Liver (tissue), 9 donors: ENCODE results near the gene CDPF1. TPM values are rescaled to one million over a fixed set of nuclear protein-coding genes. Genes with fewer than 3 reads are reported as not detected.
A peak's percentile ranks its signal among the peaks of the same experiment; 100 is the strongest.

ENCODE experiments used
- DNase-seq: peaks from one replicate; pipeline ENCODE4 v3.0.0-alpha.2; 2017; ENCODE audit warnings: low spot score
- H3K27ac ChIP-seq, 2 donors: one replicate each; pipeline ENCODE4 v1.7.0; 2013; ENCODE audit warnings: inconsistent platforms in 2 of 2, low read length in 2 of 2, control low read depth in 1 of 2, low read depth in 1 of 2, mild to moderate bottlenecking in 1 of 2
- H3K27me3 ChIP-seq, 4 donors: one replicate each; pipeline versions ENCODE4 v1.6.1 to v1.7.0; 2013; ENCODE audit warnings: low read length in 3 of 4, inconsistent platforms in 1 of 4, mild to moderate bottlenecking in 1 of 4, moderate library complexity in 1 of 4; ENCODE audit not compliant: control insufficient read depth in 4 of 4, insufficient read depth in 4 of 4
- H3K36me3 ChIP-seq, 4 donors: one replicate each; pipeline versions ENCODE4 v1.6.1 to v1.7.0; 2013; ENCODE audit warnings: low read length in 3 of 4, mild to moderate bottlenecking in 3 of 4, low read depth in 1 of 4, moderate library complexity in 1 of 4; ENCODE audit not compliant: control insufficient read depth in 4 of 4, insufficient read depth in 3 of 4
- H3K4me1 ChIP-seq, 4 donors: one replicate each; pipeline versions ENCODE4 v1.6.1 to v1.7.0; 2013; ENCODE audit warnings: low read length in 3 of 4, mild to moderate bottlenecking in 3 of 4, moderate library complexity in 1 of 4; ENCODE audit not compliant: control insufficient read depth in 4 of 4, insufficient read depth in 4 of 4
- H3K4me3 ChIP-seq, 3 donors: one replicate each; pipeline versions ENCODE4 v1.6.1 to v1.7.0; 2013; ENCODE audit warnings: low read length in 3 of 3, control low read depth in 1 of 3, low read depth in 1 of 3, mild to moderate bottlenecking in 1 of 3
- H3K9ac ChIP-seq, 2 donors: one replicate each; pipeline ENCODE4 v1.7.0; 2013; ENCODE audit warnings: low read length in 2 of 2, mild to moderate bottlenecking in 2 of 2, moderate library complexity in 2 of 2, control low read depth in 1 of 2, low read depth in 1 of 2
- H3K9me3 ChIP-seq, 4 donors: one replicate each; pipeline versions ENCODE4 v1.6.1 to v1.7.0; 2013; ENCODE audit warnings: low read length in 3 of 4; ENCODE audit not compliant: control insufficient read depth in 4 of 4
- EGR1 ChIP-seq, 2 donors: IDR thresholded peaks; 2 replicates each; pipeline ENCODE4 v1.6.1; 2016 to 2018; ENCODE audit warnings: antibody characterized with exemption in 2 of 2, low read depth in 2 of 2
- FOXA1 ChIP-seq: IDR thresholded peaks from 2 replicates; pipeline ENCODE4 v1.6.1; 2016; ENCODE audit warnings: antibody characterized with exemption
- FOXA2 ChIP-seq: IDR thresholded peaks from 2 replicates; pipeline ENCODE4 v1.6.1; 2016; ENCODE audit warnings: antibody characterized with exemption
- GABPA ChIP-seq, 2 donors: IDR thresholded peaks in 1 of 2; conservative IDR thresholded peaks in 1 of 2; 2 replicates each; pipeline ENCODE4 v1.6.1; 2016; ENCODE audit warnings: antibody characterized with exemption in 2 of 2, mild to moderate bottlenecking in 1 of 2, moderate library complexity in 1 of 2
- HNF4A ChIP-seq, 2 donors: conservative IDR thresholded peaks; 2 replicates each; pipeline ENCODE4 v1.6.1; 2016; ENCODE audit warnings: antibody characterized with exemption in 2 of 2, mild to moderate bottlenecking in 2 of 2
- HNF4G ChIP-seq: IDR thresholded peaks from 2 replicates; pipeline ENCODE4 v1.6.1; 2016; ENCODE audit warnings: antibody characterized with exemption
- JUND ChIP-seq, 2 donors: IDR thresholded peaks; 2 replicates each; pipeline ENCODE4 v1.6.1; 2016; ENCODE audit warnings: antibody characterized with exemption in 2 of 2
- NR2F2 ChIP-seq: IDR thresholded peaks from 2 replicates; pipeline ENCODE4 v1.6.1; 2016; ENCODE audit warnings: antibody characterized with exemption
- RAD21 ChIP-seq, 2 donors: IDR thresholded peaks; 2 replicates each; pipeline ENCODE4 v1.6.1; 2016; ENCODE audit warnings: antibody characterized with exemption in 2 of 2, mild to moderate bottlenecking in 2 of 2
- RXRA ChIP-seq, 2 donors: IDR thresholded peaks; 2 replicates each; pipeline ENCODE4 v1.6.1; 2017 to 2018; ENCODE audit warnings: antibody characterized with exemption in 2 of 2, mild to moderate bottlenecking in 1 of 2
- SP1 ChIP-seq: IDR thresholded peaks from 2 replicates; pipeline ENCODE4 v1.6.1; 2018; ENCODE audit warnings: antibody characterized with exemption, mild to moderate bottlenecking
- TAF1 ChIP-seq: conservative IDR thresholded peaks from 2 replicates; pipeline ENCODE4 v1.6.1; 2016; ENCODE audit warnings: antibody characterized with exemption, mild to moderate bottlenecking
- YY1 ChIP-seq: IDR thresholded peaks from 2 replicates; pipeline ENCODE4 v1.6.1; 2016; ENCODE audit warnings: antibody characterized with exemption, mild to moderate bottlenecking
- WGBS: extraction: QIAGEN DNeasy Blood & Tissue Kit; methylation state at CpG from one replicate; pipeline ENCODE4 v1.1.7; 2013; 5-methylcytosine and 5-hydroxymethylcytosine counted together
- polyA plus RNA-seq, 2 donors: library from polyadenylated mRNA; stranded (reverse) in 1 of 2; unstranded in 1 of 2; fragments of 200-250 nt in 1 of 2; fragments of >200 nt in 1 of 2; fragmentation: Nextera tagmentation in 1 of 2; extraction: Ambion mirVana in 1 of 2; gene quantifications; one replicate each; pipeline versions ENCODE4 v1.2.1 to v1.2.3, GENCODE V29; 2013 to 2015
- total RNA-seq, 2 donors: library from RNA; depleted of rRNA; stranded (reverse); fragments of >200 nt; gene quantifications; one replicate each; pipeline ENCODE4 v1.2.3, GENCODE V29; 2014
- TF ChIP-seq, protein P1 (sequence below): IDR thresholded peaks from 2 replicates; pipeline ENCODE4 v1.6.1; 2016; ENCODE audit warnings: antibody characterized with exemption, mild to moderate bottlenecking
- TF ChIP-seq, protein P2 (sequence below): fragments of 150-350 bp; IDR thresholded peaks from 2 replicates; pipeline ENCODE4 v1.5.1; 2017; ENCODE audit warnings: improper control_type of control experiment, low read depth, low read length; ENCODE audit not compliant: missing input control
- TF ChIP-seq, protein P3 (sequence below): IDR thresholded peaks from 2 replicates; pipeline ENCODE4 v1.6.1; 2016; ENCODE audit warnings: antibody characterized with exemption
- TF ChIP-seq, protein P4 (sequence below): IDR thresholded peaks from 2 replicates; pipeline ENCODE4 v1.6.1; 2016; ENCODE audit warnings: antibody characterized with exemption
- TF ChIP-seq, protein P5 (sequence below): IDR thresholded peaks from 2 replicates; pipeline ENCODE4 v1.6.1; 2016; ENCODE audit warnings: antibody characterized with exemption
- donor health status: healthy.
- donor health status: healthy.
- donor health status: healthy.
- donor health status: healthy.
- donor health status: healthy.

The CDPF1 gene
- total and polyA plus RNA-seq, 4 donors, result 3.9 to 6.6 (median 5.3) TPM

DNA sequence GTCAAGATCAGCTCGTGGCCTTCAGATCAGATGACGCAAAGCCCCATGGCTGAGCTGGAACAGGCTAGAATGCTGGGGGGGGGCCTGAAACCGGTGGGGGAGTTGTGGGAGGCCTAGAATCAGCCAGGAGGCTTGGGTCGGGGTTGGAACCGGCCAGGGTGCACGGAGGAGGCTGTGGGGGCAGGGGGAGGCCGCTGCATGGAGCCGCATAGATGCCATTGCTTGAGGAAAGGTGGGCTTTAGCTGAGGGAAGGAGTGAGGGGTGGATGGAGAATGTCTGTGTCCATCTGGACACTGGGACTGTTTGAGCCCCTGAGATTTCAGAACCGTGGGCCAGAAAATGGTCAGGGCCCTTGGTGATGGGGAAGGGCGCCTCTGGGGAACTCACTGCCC lies 25.2 kb downstream of the CDPF1 start:
- Histone ChIP-seq H3K9ac (no peak overlapping the region), H3K4me1 (peaks cover 0 to 5% (median under 1%) of the 10 kb centered on the region in 4 donors), H3K27me3 (no peaks in the 10 kb centered on the region), H3K27ac (no peak overlapping the region), H3K4me3 (no peak overlapping the region), H3K9me3 (no peaks in the 10 kb centered on the region), H3K36me3 (peaks cover 16 to 34% (median 30%) of the 10 kb centered on the region in 4 donors)
- TF ChIP-seq, protein P1, sequence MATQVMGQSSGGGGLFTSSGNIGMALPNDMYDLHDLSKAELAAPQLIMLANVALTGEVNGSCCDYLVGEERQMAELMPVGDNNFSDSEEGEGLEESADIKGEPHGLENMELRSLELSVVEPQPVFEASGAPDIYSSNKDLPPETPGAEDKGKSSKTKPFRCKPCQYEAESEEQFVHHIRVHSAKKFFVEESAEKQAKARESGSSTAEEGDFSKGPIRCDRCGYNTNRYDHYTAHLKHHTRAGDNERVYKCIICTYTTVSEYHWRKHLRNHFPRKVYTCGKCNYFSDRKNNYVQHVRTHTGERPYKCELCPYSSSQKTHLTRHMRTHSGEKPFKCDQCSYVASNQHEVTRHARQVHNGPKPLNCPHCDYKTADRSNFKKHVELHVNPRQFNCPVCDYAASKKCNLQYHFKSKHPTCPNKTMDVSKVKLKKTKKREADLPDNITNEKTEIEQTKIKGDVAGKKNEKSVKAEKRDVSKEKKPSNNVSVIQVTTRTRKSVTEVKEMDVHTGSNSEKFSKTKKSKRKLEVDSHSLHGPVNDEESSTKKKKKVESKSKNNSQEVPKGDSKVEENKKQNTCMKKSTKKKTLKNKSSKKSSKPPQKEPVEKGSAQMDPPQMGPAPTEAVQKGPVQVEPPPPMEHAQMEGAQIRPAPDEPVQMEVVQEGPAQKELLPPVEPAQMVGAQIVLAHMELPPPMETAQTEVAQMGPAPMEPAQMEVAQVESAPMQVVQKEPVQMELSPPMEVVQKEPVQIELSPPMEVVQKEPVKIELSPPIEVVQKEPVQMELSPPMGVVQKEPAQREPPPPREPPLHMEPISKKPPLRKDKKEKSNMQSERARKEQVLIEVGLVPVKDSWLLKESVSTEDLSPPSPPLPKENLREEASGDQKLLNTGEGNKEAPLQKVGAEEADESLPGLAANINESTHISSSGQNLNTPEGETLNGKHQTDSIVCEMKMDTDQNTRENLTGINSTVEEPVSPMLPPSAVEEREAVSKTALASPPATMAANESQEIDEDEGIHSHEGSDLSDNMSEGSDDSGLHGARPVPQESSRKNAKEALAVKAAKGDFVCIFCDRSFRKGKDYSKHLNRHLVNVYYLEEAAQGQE, result no peak
- TF ChIP-seq, protein P2, sequence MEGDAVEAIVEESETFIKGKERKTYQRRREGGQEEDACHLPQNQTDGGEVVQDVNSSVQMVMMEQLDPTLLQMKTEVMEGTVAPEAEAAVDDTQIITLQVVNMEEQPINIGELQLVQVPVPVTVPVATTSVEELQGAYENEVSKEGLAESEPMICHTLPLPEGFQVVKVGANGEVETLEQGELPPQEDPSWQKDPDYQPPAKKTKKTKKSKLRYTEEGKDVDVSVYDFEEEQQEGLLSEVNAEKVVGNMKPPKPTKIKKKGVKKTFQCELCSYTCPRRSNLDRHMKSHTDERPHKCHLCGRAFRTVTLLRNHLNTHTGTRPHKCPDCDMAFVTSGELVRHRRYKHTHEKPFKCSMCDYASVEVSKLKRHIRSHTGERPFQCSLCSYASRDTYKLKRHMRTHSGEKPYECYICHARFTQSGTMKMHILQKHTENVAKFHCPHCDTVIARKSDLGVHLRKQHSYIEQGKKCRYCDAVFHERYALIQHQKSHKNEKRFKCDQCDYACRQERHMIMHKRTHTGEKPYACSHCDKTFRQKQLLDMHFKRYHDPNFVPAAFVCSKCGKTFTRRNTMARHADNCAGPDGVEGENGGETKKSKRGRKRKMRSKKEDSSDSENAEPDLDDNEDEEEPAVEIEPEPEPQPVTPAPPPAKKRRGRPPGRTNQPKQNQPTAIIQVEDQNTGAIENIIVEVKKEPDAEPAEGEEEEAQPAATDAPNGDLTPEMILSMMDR, result no peak
- TF ChIP-seq YY1 (no peak), JUND (IDR thresholded peaks at IDR 0.05) (no peak), NR2F2 (no peak), FOXA2 (no peak), GABPA (IDR thresholded peaks at IDR 0.05 in 1 of 2, conservative IDR thresholded peaks at IDR 0.05 in 1 of 2) (no peak), HNF4A (conservative IDR thresholded peaks at IDR 0.05) (no peak), FOXA1 (no peak), EGR1 (IDR thresholded peaks at IDR 0.05; ENCODE audit: low read depth in 2 of 2) (no peak), TAF1 (no peak), HNF4G (no peak), SP1 (no peak), RAD21 (IDR thresholded peaks at IDR 0.05) (no peak)
- TF ChIP-seq, protein P3, sequence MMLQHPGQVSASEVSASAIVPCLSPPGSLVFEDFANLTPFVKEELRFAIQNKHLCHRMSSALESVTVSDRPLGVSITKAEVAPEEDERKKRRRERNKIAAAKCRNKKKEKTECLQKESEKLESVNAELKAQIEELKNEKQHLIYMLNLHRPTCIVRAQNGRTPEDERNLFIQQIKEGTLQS, result no peak
- TF ChIP-seq, protein P4, sequence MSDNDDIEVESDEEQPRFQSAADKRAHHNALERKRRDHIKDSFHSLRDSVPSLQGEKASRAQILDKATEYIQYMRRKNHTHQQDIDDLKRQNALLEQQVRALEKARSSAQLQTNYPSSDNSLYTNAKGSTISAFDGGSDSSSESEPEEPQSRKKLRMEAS, result no peak
- 86% methylated on average over 10 of the region's 10 CpGs for WGBS
- no peak for DNase-seq

DNA sequence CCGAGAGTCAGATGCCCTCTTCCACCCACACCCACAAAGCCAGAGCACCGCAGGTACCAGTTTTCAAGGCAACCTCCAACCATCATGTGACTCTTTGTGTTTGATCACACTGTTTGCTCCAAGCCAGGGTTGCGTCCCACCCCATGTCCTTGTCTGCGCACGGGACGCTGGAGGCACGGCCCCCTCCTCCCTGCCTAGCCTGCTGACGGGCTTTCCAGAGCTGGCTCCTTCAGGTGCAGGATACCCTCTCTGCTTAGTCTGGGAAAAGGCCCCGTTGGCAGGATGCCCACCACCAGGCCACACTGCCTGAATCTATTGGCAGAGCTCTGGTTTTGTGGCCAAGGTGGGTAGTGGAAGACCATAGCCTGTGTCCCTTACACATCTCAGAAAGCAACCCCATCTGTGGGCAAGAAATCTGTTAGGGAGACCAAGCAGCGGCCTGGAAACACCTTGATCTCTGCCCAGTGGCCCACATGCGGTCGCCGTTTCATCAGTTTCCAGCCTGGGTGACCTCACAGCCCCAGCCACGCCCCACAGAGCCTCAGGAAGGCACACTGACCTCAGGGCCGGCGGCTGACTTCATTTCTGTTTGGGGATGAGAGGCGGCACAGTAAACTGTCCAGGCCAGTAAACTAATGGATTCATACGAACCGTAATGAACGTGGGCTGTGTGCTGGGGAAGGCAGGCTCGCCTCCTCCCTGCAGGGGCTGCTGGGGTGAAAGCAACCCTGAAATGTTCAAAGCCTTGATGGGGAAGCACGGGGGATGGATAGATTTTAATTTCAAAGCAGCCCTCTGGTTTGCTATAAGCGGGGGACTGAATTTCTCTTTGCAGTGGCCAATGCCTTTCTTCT lies 25.8 kb downstream of the CDPF1 start:
- no peak overlapping the region for H3K9ac ChIP-seq
- H3K9me3 ChIP-seq, result no peaks in the 10 kb centered on the region
- peaks cover 0 to 7% (median 3%) of the 10 kb centered on the region in 4 donors for H3K4me1 ChIP-seq
- no peak overlapping the region for H3K4me3 ChIP-seq
- 63% methylated on average over 23 of the region's 23 CpGs for WGBS
- no peaks in the 10 kb centered on the region for H3K27me3 ChIP-seq
- H3K27ac ChIP-seq, result peak overlapping the region; percentile 40 to 61
- no peak for DNase-seq
- H3K36me3 ChIP-seq, result peaks cover 19 to 40% (median 35%) of the 10 kb centered on the region in 4 donors
- TF ChIP-seq TAF1 (no peak), JUND (IDR thresholded peaks at IDR 0.05) (peak in 1 of 2 donors; percentile 43), RXRA (IDR thresholded peaks at IDR 0.05) (peak in 1 of 2 donors; percentile 74), RAD21 (IDR thresholded peaks at IDR 0.05) (no peak), HNF4G (no peak), EGR1 (IDR thresholded peaks at IDR 0.05; ENCODE audit: low read depth in 2 of 2) (no peak), FOXA1 (no peak)
- TF ChIP-seq, protein P3, result no peak
- TF ChIP-seq, protein P1, result no peak
- TF ChIP-seq, protein P5, sequence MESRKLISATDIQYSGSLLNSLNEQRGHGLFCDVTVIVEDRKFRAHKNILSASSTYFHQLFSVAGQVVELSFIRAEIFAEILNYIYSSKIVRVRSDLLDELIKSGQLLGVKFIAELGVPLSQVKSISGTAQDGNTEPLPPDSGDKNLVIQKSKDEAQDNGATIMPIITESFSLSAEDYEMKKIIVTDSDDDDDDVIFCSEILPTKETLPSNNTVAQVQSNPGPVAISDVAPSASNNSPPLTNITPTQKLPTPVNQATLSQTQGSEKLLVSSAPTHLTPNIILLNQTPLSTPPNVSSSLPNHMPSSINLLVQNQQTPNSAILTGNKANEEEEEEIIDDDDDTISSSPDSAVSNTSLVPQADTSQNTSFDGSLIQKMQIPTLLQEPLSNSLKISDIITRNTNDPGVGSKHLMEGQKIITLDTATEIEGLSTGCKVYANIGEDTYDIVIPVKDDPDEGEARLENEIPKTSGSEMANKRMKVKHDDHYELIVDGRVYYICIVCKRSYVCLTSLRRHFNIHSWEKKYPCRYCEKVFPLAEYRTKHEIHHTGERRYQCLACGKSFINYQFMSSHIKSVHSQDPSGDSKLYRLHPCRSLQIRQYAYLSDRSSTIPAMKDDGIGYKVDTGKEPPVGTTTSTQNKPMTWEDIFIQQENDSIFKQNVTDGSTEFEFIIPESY, result no peak
